HG02678 (cell line): ENCODE measurements around the gene DCLRE1B.
"Not testable (repeated sequence)": the region's sequence is repeated elsewhere in the genome, so short reads cannot be mapped to it uniquely, and the experiment has no call there.

Experiments used
- ATAC-seq: cut with Tn5 transposase; IDR thresholded peaks from one replicate; pipeline ENCODE4 v1.9.1; 2021; ENCODE audit warnings: mild to moderate bottlenecking, moderate library complexity; ENCODE audit not compliant: unreplicated experiment

The DCLRE1B gene

GRCh38 chr1:113946112-113946511, 41.0 kb downstream of the DCLRE1B start:
- ATAC-seq: no peak

GRCh38 chr1:113946678-113947387, 41.7 kb downstream of the DCLRE1B start:
- no peak for ATAC-seq

GRCh38 chr1:113947388-113948107, 42.4 kb downstream of the DCLRE1B start:
- no peak for ATAC-seq

- ATAC-seq: not testable (repeated sequence)
Measured at GRCh38 chr1:113948151-113948550, 43.0 kb downstream of the DCLRE1B start.

GRCh38 chr1:113949007-113949406, 43.9 kb downstream of the DCLRE1B start:
- ATAC-seq: no peak

GRCh38 chr1:113950908-113951307, 45.8 kb downstream of the DCLRE1B start:
- no peak for ATAC-seq

DNA sequence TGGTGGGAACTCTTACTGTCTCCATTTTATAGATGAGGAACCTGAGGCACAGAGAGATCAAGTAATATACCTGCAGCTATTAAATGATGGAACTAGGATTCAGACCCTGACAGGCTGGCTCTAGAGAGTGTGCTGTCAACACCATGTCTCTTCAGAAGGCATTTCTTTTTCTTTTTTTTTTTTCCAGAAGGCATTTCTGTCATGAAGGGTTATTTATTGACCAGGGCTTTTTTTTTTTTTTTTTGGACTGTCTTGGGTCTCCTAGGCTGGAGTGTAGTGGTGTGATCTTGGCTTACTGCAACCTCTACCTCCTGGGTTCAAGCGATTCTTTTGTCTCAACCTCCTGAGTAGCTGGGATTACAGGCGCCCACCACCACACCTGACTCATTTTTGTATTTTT, 46.6 kb downstream of the DCLRE1B start:
- no peak for ATAC-seq

GRCh38 chr1:113957984-113958383, 52.9 kb downstream of the DCLRE1B start:
- no peak for ATAC-seq

DNA sequence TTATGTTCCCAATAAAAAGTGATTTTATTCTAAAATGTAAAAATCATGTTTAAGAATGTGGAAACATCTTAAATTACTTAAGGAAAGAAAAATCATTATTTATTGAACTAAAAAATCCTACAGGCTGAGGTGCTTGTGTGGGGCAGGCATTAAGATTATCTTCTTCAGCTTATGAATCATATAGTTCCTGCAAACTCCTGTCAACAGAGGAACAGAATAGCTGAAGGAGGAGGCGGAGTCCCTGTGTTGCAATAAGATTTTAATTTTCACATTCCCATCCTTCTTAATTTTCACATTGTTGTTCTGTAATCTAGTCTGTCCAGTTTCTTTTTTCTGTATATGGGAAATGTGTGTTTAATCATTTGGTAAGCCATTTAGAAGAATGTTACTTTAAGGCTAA, 53.6 kb downstream of the DCLRE1B start:
- ATAC-seq: no peak

- no peak for ATAC-seq
Measured at GRCh38 chr1:113963281-113963906, 58.3 kb downstream of the DCLRE1B start.
